CD4-positive, alpha-beta T cell treated with Interleukin-15 for 1 hour (primary cell): Measurements from ENCODE around the gene SAAL1.

ENCODE experiments used
- DNase-seq: peaks from one replicate; pipeline ENCODE4 v3.0.0-alpha.2; 2020

The SAAL1 gene

DNA sequence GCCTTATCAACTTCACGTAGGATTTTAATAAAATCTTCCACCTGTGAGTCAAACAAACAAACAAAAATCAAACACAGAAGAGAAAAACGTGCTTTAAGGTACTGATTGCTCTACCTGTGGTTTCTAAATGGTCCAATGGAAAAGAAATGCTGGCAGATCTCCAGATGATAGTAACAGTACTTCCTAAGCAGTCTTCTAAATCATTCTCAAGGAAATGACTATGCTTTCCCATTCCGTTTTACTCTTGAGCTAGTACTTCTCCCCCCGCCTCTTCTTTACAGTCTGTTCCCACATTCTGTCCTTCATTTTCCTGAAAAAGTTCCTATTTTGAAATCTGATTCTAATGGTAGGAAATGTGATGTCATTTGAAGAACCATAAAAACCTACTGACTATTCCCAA is 25.4 kb downstream of the SAAL1 start:
- no peak for DNase-seq

DNA sequence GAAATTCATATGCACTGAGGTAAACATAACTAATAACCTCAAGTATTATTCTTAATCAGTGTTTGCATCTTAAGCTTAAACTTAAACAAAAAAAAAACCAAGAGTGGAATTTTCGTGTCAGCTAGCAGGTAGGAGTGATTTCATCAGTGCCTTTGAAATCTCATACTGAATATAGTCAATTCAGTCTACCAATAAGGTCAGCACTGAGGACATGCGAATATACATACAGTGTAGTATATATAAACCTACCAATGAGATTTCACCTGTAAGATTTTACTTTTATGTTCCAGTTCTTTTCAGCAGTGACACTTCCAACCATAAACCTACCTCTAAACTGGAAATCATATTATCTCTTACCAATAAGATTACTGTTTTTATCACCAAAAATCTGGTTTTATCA is 27.0 kb downstream of the SAAL1 start:
- no peak for DNase-seq

DNA sequence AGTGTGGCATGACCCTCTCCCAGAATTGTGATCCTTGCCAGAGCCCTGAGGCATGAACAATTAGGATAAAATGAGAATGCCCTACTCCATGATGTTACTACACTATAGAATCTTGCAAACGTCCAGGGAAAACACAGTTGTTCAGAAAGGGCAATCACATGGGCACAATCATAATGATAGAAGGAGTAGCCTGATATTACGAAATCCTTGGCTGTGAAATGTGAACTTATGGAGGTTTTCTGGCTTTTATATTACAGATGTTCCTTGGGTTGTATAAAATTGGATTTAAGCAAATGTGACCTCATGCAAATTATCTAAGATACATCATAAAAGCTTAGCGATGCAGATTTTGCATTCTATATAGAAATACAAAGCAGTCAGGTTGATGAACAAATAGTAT is 30.4 kb downstream of the SAAL1 start:
- no peak for DNase-seq

DNA sequence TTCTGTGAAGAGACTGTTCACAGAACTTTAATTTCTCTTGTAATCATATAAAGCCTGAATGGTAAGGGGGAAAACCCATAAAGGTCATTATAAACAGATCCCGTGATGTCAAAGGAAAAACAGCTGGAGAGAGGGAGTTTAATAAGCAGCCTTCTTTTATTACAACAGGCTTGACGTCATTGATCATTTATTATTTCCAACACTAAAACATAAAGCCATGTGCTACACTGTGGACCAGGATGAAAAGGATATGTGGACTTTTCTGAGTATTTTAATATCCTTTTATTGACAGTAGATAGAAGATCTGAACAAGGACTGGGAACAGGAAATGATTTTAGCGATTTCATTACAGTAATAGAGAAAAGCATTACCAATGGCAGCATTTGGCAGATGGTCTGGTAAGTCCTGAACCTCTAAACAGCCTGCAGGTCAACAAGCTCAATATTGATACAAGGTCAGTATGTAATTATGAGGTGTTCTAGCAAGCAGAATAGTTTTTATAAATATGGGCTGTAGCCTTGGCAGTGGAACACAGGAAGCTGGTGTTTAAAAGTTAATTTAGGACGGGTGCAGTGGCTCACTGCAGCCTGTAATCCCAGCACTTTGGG is 34.7 kb downstream of the SAAL1 start:
- no peak for DNase-seq

DNA sequence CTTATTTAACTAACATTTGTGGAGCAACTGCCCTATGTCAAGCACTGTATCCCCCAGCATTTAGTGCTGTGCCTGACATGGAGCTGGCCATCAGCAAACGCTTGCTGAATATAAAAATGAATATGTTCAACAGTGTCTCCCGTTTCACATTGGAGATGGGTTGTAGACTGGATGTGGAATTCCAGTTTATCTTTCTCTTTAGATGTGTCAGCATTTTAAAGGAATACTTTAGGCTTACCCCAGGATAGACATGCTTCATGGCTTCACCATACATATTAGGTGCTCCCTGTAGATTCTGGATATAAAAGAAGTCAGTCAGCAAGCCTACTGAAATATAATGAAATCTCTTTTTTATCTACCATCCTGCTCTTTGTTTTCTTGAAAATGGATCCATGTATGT is 38.5 kb downstream of the SAAL1 start:
- no peak for DNase-seq

DNA sequence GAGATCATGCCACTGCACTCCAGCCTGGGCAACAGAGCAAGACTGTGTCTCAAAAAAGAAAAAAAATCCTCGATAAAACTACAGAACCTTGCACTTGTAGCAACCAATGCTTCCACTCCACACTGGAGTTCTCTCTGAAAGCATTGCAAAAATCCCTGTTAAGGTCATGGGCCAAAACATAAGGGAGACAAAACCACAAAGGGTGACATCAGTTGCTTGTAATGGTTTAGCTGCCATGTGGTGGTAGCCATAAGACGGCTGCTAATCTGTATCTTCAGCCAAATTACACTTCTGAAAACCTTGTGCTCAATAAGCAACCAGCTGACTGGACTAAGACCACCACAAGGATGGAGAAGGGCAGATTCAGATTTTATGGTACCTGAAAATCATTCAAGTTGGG is 39.3 kb downstream of the SAAL1 start:
- no peak for DNase-seq

DNA sequence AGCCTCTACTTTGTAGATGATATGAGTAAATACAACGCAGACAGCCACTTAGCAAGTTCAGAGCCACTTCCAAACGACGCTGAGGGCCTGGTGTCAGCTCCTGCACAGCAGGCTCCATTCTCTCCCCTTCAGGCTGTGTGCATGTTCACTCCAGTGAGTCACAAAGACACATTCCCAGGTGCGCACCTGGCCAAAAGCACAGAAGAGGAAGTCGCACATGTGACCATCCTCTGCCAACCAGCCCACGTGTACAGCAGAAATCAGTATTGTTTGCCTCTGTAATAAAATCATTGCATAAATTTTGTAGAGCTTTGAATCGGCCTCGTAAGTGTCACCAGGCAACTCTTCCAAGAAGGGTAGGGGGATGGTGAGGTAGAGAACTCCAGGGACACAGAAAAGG is 40.3 kb downstream of the SAAL1 start:
- no peak for DNase-seq

DNA sequence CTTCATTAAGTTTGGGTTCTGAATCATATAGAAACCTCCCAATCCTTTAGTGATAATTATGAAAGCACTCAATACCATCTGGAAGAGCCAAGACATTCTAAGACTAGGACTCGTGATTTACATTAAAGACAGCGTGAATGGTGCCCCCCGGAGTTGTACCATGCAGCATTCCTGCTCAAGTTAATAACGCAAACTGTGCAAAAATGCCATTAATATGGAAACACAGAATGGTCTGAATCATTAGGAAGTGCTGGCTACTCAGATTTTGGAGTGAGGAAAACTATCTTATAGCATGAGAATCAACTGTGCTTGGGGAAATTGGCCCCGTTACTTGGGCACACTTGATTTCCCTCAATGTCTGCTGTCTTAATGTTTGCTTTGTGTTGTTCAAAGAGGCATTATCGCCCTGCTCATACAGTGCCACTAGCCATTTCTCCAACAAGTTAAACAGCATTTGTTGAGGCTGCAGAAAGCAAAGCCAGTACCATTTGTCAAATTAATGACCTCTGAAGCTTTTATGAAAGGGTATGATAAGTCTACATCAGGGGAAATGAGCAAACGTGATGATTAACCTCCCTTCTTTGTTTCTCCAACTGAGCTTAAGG is 41.3 kb downstream of the SAAL1 start:
- no peak for DNase-seq

DNA sequence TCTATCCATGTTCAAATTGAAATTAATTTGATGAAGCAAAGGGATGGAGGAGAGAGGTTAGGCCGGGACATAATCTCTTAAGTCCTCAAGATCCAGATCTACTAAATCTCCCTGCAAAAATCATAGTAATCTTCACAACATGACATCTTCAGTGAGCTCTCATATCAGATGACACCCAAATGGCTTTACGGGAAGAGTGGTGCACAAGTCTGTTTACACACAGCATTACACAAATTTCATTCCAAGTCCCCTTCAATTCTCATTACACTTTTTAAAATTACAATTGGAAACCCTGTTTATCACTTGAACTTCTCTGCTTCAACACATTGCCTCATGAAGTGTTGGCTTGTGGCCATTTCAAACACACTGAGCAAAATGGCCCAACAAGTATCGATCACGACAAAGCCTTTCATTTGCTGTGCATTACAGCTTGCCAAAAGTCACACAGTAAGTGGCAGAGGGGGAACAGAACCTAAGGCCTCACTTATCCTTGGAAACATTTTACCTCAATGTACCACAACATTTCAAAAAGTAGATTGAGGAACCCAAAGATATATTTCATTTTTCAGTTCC is 41.9 kb downstream of the SAAL1 start:
- DNase-seq: no peak

DNA sequence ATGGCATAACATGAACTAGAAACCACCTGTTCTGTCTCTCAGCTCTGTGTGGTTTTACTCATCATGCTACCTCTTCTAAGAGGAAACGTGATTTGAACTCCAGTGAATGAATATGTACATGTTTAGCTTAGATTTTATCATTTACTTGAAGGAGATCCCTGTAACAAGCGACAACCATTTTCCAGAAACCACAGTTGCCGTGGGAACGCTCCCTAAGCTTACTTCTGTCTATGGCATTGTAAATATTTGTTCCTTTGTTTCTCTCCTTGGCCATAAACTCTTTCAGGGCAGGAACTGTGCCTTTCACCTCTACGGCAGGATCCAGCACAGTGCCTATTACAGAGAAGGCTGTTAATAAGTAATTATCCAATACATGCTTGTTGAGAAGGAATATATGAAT is 42.8 kb downstream of the SAAL1 start:
- DNase-seq: no peak

DNA sequence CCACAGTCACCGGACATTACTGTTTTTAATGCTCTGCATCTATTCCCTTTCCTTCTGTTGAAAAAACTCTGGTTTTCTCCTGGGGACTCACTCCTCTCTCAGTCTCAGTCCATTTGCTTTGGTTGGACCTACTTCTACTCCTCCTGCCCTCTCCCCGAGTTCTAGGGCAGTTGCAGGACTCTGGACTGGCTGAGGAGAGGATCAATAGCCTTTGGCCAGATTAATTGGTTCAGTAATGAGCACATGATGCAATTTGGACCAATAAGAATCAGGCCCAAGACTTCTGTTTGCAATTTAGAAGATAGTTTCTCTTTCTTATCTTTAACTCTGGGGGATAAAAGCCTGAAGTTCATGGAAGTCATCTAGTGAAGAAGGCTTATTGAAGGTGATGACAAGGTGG is 44.5 kb downstream of the SAAL1 start:
- DNase-seq: no peak

DNA sequence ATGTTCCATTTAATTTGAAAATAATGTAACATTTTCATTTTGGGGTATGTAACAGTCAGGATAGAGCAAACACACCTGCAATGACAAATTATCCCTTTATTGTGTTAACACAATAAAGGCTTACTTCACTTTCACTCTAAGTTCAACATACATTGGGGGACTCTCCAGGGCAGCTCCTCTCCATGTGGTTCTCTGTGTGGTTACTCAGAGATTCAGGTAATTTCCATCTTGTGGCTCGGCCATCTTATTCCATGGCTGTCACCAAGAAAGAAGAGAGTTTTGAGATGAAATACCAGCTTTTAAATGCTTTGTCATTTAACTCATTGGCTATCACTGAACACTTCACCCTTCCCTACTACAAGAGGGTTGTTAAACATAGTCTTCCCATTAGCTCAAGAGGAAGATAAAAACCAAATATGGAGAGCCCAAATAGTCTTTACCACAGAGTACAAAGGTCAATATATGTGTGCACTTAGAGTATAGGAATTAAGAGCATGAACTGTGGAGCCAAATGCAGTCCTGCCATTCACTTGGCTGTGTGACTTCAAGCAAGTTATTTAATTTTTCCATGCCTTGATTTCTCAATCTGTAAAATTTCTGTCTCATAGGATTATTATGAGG is 49.2 kb downstream of the SAAL1 start:
- DNase-seq: no peak

DNA sequence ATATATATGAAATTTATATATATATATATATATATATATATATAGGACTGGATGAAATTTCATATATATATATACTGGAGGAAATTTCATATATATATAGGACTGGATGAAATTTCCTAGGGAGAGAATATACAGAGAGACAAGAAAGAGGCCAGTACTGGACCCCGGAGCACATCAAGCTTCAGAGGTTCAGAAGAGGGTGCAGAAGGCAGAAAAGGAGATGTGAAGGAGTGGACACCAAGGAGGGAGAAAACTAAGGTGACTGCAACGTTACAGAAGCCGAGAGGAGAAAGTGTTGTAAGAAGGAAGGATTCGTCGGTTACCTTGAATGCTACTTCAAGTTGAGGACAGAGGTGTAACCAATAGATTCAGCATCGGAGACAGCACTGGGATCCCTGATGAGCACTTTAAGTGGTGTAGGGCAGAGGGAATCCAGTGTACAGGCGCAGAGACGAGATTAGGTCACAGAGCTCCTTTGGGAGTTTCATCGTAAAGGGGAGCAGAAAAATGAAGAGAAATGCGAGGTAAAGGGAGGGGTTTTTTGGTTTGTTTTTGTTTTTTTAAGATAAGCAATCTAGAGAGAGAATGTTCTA is 51.3 kb downstream of the SAAL1 start:
- DNase-seq: no peak

DNA sequence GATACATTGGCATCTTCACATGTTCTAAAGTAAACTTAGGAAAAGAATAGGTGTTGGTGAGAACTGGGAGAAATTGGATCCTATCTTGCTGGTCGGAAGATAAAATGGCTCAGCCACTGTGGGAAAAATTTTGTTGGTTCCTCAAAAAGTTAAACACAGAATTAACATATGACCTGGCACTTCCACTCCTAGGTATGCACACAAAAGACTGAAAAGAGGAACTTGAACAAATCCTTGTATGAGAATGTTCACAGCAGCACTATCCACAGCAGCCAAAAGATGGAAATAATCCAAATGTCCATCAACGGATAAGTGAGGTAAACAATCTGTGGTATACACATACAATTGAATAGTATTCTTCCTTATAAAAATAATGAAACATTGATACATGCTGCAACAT is 55.0 kb downstream of the SAAL1 start:
- DNase-seq: no peak

DNA sequence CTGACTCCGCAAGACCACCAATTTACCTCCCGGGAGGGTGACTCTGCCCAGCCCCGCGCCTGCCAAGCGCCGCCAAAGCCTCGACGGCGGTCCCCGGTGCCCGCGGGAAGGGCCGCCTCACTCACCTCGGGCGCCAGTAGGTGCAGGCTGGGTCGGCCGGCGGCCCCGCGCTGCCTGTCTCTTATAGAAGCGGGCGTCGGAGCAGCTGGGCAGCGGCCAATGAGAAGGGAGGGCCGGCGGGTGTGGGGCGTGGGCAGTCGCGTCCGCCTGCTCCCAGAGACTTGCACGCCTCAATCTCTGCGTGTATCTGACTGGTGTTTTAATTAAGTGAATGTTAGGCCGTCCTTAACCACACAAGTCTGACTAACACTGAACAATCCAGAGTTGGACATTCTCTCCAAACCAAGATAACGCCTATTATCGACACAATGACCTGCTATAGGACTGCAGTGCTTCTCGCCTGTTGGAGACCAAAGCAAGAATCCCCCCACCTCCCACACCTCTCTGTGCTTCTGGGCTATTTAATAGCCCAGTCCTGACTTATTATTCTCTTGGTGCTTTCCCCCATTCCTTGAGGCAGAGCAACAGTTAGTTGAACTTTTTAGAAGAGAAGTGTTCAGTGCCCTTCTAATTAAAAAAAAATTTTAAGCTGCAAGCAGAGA is 59.6 kb downstream of the SAAL1 start, which contains the start of gene TPH1:
TSS of gene TPH1 (minus strand) at position 154 of the 662 bp plus-strand sequence. CDS start 5,507 bp downstream, outside the sequence.
- DNase-seq: no peak

DNA sequence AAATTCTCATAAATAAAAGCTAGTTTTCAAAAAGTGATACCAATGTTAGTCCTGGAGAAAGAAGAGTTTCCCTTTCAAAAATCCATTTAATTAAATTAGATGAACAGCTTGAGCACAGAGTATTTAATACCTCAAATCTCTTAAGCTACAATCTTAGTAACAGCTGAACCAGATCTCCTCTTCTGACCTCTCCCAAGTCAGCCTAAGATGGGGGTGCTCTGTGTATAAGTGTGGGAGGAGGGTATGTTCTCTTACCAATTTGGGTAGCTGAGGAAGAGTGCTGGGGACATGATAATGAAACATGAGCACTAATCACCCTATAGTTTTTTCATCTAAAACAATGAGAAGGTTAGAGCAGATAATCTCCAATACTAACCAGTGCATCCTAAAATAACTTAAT is 69.4 kb downstream of the SAAL1 start:
- DNase-seq: no peak
